OCI-M1 (cell line): Measurements from ENCODE around the gene DDI2.

Experiments used
- DNase-seq: peaks from one replicate; lab custom pipeline; 2025; lab: John Stamatoyannopoulos, UW

DDI2 gene

GRCh38 chr1:15702722-15703550 lies 85.7 kb downstream of the DDI2 start:
- no peak for DNase-seq

DNA sequence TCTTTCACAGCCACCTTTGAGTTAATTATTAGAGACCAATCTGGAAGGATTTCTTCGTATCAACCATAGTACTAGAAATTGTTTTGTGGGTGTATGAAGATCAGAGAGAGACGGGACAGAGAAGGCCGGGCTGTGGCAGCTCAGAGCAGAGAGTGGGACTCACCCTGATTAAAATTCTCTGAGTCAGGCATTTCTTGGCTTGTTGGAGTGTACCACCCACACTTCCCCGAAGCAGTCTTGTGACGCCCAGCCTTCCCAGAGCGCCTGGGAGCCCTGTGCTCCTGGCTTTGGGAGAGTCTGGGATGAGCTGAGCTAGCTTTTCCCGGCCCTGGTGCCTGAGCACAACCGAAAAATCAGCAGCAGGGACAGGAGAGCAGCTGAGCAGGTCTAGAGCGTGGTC lies 86.3 kb downstream of the DDI2 start:
- DNase-seq: no peak

GRCh38 chr1:15704526-15705183 lies 87.4 kb downstream of the DDI2 start:
- no peak for DNase-seq

DNA sequence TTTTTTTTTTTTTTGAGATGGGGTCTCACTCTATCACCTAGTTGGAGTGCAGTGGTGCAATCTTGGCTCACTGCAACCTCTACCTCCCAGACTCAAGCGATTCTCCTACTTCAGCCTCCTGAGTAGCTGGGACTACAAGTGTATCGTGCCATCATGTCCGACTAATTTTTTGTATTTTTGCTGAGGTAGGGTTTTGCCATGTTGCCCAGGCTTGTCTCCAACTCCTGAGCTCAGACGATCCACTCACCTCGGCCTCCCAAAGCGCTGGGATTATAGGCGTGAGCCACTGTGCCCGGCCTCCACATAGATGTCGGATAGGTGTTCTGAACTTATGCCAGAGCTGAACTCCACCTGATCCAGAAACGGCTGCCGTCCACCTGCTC lies 87.9 kb downstream of the DDI2 start:
- DNase-seq: no peak

DNA sequence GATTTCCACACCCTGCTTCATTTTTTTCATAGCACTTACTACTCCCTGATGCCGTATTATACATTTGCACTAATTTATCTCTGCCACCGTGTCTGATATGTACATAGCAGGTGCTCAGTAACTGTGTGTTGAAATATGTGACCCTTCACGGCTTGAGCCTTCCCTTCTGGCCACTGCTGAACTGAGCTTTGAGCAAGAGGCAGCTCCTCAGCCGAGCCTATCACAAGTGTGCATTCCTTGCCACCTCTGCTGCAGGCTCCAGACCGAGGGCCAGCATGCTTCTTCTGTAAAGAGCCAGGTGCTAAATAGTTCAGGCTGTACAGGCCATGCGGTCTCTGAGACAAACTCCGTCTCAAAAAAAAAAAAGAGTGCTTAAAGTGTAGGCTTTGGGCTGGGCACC lies 89.5 kb downstream of the DDI2 start:
- DNase-seq: no peak

DNA sequence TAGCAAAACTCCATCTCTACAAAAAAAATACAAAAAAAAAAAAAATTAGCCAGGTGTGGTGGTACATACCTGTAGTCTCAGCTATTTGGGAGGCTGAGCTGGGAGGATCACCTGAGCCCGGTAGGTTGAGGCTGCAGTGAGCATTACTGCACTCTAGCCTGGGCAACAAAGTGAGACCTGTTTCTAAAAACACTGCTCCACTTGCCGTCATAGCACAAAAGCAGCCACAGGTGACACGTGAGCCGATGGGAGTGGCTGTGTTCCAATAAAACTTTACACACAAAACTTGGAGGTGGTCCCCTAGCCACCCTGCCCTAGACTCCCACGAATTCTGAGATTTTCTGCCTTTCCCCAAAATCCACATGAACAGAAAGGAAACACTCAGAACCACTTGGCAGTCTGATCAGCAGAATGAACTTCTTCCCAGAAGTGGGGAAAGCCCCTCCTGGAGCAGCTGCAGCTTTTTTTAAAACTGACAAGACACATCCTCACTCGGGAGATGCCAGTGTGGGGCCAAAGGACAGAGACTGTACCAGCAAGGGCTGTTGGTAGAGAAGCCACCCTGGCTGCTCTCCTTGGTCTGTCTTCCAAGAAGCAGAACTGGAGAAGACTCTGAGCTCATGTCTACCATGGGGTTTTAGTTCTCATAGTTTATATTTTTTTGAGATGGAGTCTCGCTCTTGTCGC lies 90.1 kb downstream of the DDI2 start:
- no peak for DNase-seq

DNA sequence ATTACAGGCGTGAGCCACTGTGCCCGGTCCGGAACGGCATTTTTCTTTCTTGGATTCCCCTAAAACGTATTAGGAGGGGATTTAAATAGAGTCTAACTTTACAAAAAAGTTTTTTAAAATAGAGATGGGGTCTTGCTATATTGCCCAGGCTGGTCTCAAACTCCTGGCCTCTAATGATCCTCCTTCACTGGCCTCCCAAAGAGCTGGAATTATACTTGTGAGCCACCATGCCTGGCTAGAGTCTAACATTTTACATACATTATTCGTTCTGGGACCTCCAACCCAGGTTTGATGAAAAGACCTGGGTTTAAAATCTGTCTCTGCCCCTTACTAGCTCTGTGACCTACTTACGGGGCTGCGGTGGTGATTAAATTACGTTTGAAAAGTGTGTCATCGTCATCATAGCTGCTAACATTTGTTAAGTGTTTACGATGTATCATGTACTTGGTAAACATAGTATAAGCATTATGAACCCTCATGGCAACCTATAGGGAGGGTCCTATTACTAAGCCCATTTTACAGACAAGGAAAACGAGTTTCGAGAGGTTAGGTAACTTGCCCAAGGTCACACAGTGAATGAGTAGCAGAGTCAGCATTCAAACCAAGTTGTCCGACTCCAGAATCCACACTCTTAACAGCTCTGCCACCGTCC lies 91.4 kb downstream of the DDI2 start:
- DNase-seq: no peak

GRCh38 chr1:15709226-15709625 lies 92.0 kb downstream of the DDI2 start:
- DNase-seq: no peak

DNA sequence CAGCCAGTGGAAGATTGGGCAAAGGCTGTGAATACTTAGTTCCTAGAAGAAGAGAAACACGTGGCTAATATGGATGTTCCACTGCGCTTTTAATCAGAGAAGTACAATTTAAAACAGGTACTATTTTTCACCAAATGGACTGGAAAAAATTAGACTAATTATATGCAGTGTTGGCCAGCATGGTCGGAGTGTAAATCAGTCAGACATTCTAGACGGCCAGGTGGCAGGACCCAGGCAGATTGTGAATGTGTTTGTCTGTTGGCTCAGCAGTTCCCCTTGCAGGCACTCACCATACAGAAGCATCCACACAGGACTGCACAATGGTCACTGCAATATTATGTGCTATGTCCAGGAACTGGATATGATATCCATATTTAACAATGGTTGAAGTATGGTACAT lies 94.9 kb downstream of the DDI2 start:
- no peak for DNase-seq

DNA sequence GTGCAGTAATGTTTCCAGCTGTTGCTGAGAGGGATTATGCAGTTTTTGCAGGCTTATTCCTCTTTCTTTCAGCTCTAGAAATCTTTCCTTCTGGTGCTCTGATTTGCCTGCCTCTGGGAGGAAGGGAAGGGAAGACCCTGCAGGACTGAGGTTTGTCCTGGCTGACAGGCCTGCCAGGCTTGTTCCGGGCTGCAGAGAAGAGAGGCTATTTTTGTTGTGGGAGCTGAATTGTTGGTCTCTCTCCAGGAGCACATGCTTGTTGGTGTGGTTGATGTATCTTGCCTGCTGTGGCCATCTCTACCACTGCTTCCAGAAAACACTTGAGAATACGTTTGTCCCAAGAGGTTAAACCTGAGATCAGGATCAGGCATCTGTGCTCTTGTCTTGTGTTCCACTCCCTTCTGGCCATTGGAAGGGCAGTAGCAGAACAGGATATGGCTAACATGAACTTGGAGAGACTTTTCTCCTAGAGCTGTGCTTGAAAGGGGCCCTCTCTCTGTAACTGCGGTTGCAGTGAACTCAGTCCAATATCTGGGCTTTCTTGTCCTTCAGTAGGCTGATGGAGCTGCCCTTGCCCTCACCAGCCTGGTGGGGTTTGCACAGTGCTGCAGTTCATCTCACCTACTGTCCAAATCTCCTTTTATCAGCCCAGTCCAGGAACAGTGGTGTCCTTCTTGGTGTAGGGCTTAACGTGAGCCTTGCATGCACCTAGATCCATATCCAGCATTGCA lies 97.3 kb downstream of the DDI2 start:
- no peak for DNase-seq

DNA sequence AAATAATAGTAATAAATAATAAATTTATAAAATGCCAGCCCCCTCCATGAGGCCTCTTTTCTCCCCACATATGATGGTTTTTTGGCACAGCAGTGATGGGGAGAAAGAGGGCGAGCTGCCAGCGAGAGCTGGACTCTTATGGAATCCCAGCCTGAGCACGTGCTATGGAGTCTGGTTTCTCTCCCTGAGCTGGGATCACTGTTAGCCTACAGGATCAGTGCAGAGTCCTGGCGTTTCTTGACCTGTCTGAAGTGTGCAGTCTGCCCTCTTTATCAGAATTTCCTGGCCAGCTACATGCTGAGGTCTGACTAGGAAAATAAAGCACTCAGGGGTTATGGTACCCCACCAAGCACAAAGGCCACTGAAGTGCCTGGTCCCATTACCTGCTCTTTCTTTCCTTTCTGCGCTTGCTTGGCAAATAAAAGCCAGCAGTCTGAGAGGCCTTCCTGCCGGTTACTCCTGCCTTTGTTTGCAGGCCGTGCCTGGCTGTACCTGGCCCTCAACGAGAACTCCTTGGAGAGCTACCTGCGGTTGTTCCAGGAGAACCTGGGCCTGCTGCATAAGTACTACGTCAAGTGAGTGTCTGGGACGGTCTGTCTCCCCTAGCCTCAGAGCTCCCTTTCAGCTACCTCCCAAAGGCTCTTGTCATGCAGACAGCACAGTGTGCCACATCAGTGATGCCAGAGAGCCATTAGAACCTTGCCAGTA lies 100.3 kb downstream of the DDI2 start:
- no peak for DNase-seq

DNA sequence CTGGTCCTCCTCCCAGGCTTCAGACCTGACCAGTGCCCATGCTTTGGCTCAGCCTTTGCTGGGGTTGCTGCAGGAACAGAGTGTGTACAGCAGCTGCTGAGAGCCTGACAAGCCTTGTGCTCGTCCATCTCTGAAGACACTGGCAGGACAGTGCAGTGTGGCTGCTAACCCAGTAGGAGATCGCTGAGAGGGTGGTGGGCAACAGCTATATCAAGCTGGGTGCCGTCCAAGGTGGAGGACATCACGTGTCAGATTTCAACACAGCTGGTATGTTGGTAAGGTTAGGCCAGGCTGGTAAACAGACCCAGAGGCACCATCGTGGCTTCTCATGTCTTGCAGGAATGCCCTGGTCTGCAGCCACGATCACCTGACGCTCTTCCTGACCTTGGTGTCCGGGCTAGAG lies 100.9 kb downstream of the DDI2 start:
- no peak for DNase-seq
